ENCODE data around the gene RPS24. TPM values are rescaled to one million over a fixed set of nuclear protein-coding genes. Genes with fewer than 3 reads are reported as not detected.

RPS24 gene
- total and polyA plus RNA-seq, 10 of the 15 experiments (the other 5 are each of a cell fraction or from before 2014, with no cell fraction given), result 1,343 to 7,285 (median 2,230) TPM

GRCh38 chr10:78028438-78029268 is 5.0 kb upstream of the RPS24 start:
- no peaks in the 10 kb centered on the region for H3K27me3 ChIP-seq (replicated peaks in 1 of 2; ENCODE audit: control insufficient read depth in 2 of 2, insufficient read depth in 2 of 2, low read length in 1 of 2)
- ChIA-PET CTCF (interaction anchor here (0.9 to 1.2 kb wide), 3 partner anchors 10 to 24 kb away, joined by 3 read pairs; no protein-coding TSS in a partner anchor), POLR2A (interaction anchor here (0.9 kb wide), 1 partner anchor 12 kb away, joined by 3 read pairs; no protein-coding TSS in a partner anchor), RAD21 (ENCODE audit: unreplicated experiment) (no interaction called here), SMC1A (ENCODE audit: uncharacterized antibody, unreplicated experiment) (interaction anchor here (1.0 to 1.9 kb wide), 3 partner anchors 179 to 184 kb away, joined by 3 to 7 read pairs (median 4); no protein-coding TSS in a partner anchor)
- ATAC-seq (peak; percentile 20), DNase-seq (ENCODE audit: low read depth, low spot score) (no peak), FAIRE-seq (no peak)
- no peaks in the 10 kb centered on the region for H3K9me3 ChIP-seq (replicated peaks; ENCODE audit: control insufficient read depth, insufficient read depth, low read length)
- TF ChIP-seq ZNF207 (IDR thresholded peaks at IDR 0.05; ENCODE audit: borderline replicate concordance), result no peak
- peak; percentile 37 for TF ChIP-seq MLLT1 (IDR thresholded peaks at IDR 0.05)
- 0 out of 4 replicates have a peak, but pooled peaks of 1 of the 2 experiments have one; percentile 4 for TF ChIP-seq SRF (IDR thresholded peaks at IDR 0.05; ENCODE audit: low read depth in 2 of 2, low read length in 2 of 2)
- TF ChIP-seq ZNF217 (IDR thresholded peaks at IDR 0.05), result no peak
- WGBS (ENCODE audit: insufficient coverage, insufficient replicate concordance, low lambda C conversion rate, missing lambda C conversion rate), result 48% methylated on average over 36 of the region's 36 CpGs
- peak overlapping the region; percentile 61 for H3K4me2 ChIP-seq (ENCODE audit: control insufficient read depth, insufficient read depth)
- peaks cover 19% of the 10 kb centered on the region for H3K79me2 ChIP-seq (ENCODE audit: control insufficient read depth, insufficient read depth, low read length)
- no peaks in the 10 kb centered on the region for H4K20me1 ChIP-seq (ENCODE audit: control insufficient read depth, insufficient read depth)
- no TSS peak for BruUV-seq (replicated peaks)
- H2AFZ ChIP-seq (ENCODE audit: control insufficient read depth, low read depth, low read length), result peak overlapping the region; percentile 97
- H3K4me3 ChIP-seq, result peak overlapping the region; percentile 97
- in situ Hi-C loops (cut with MboI) (no loop called here), intact Hi-C loops (cut with micrococcal nuclease; ENCODE audit: unreplicated experiment) (loop anchor here (5.0 kb wide), 1 partner anchor 181 kb away; no protein-coding TSS in a partner anchor)
- peak overlapping the region; percentile 92 for H3K27ac ChIP-seq (ENCODE audit: control insufficient read depth, insufficient read depth)
- peak overlapping the region; percentile 97 for H3K9ac ChIP-seq (ENCODE audit: control insufficient read depth, insufficient read depth, low read length)
- peaks cover 9% of the 10 kb centered on the region; the same call in 1 of the 2 replicates for H3K4me1 ChIP-seq (ENCODE audit: control insufficient read depth, insufficient read depth, low read length)
- H3K36me3 ChIP-seq (ENCODE audit: control insufficient read depth in 2 of 2, insufficient read depth in 2 of 2, low read length in 1 of 2), result peaks cover 0 to 17% of the 10 kb centered on the region in 2 experiments; a peak in 3 of 4 replicates

Measured in GM12878 (cell line).